GM12878 (cell line): ENCODE results near the gene NT5C3B. TPM values are rescaled to one million over a fixed set of nuclear protein-coding genes. Genes with fewer than 3 reads are reported as not detected.

Experiments used
- CHD4 ChIP-seq: fragments of 200-600 bp; sonication (generic); IDR thresholded peaks from 2 replicates; pipeline ENCODE4 v1.6.1; 2016; ENCODE audit warnings: mild to moderate bottlenecking
- EZH2 ChIP-seq: IDR thresholded peaks from 2 replicates; pipeline ENCODE4 v1.6.1; 2012; ENCODE audit warnings: low read depth, mild to moderate bottlenecking, control low read depth, inconsistent platforms, low read length, borderline replicate concordance; ENCODE audit not compliant: control insufficient read depth
- FOXK2 ChIP-seq: fragments of 450-650 bp; IDR thresholded peaks from 2 replicates; pipeline ENCODE4 v1.6.1; 2017; ENCODE audit warnings: mild to moderate bottlenecking, moderate library complexity
- GABPA ChIP-seq: IDR thresholded peaks from 2 replicates; pipeline ENCODE4 v1.6.1; 2014; ENCODE audit warnings: antibody characterized with exemption, low read depth, mild to moderate bottlenecking, inconsistent platforms
- PAX5 ChIP-seq: IDR thresholded peaks from 2 replicates; pipeline ENCODE4 v1.6.1; 2011; ENCODE audit warnings: low read depth, low read length, borderline replicate concordance
- SMARCA5 ChIP-seq: fragments of 450-650 bp; IDR thresholded peaks from 2 replicates; pipeline ENCODE4 v1.6.1; 2017; ENCODE audit warnings: mild to moderate bottlenecking
- ZNF207 ChIP-seq: fragments of 450-650 bp; IDR thresholded peaks from 2 replicates; pipeline ENCODE4 v1.6.1; 2014; ENCODE audit warnings: antibody characterized with exemption, mild to moderate bottlenecking, borderline replicate concordance
- polyA plus RNA-seq, 11 experiments: library from polyadenylated mRNA; depleted of rRNA in 4 of 11; unstranded in 6 of 11; stranded (reverse) in 5 of 11; fragments of >200 nt; fragmentation: Nextera tagmentation in 4 of 11; fragmentation: Illumina TruSeq in 1 of 11; extraction: Ambion mirVana in 4 of 11; extraction: Trizol in 1 of 11; gene quantifications; 1 replicate in 1 of 11; 2 replicates in 10 of 11; pipeline versions ENCODE4 v1.2.1 to v1.2.3, GENCODE V29; 2011 to 2016; ENCODE audit warnings: inconsistent platforms in 2 of 11, missing spikeins in 2 of 11, low read depth in 1 of 11
- total RNA-seq, 4 experiments: library from RNA; depleted of rRNA in 3 of 4; stranded (reverse); fragments of >200 nt in 3 of 4; fragmentation: Illumina TruSeq in 1 of 4; extraction: Trizol in 1 of 4; gene quantifications; 2 replicates each; pipeline versions ENCODE4 v1.2.1 to v1.2.3, GENCODE V29; 2013 to 2021
- TF ChIP-seq, protein P1 (sequence below): IDR thresholded peaks from 2 replicates; pipeline ENCODE4 v1.6.1; 2012; ENCODE audit warnings: low read depth, low read length, improper control_type of control experiment
- TF ChIP-seq, protein P2 (sequence below): IDR thresholded peaks from 2 replicates; pipeline ENCODE4 v1.6.1; 2012; ENCODE audit warnings: improper control_type of control experiment, low read depth, low read length; ENCODE audit not compliant: insufficient replicate concordance

NT5C3B gene
- total and polyA plus RNA-seq, 10 of the 15 experiments (the other 5 are each of a cell fraction or from before 2014, with no cell fraction given) = 0.52 to 64.6 (median 41.0) TPM

DNA sequence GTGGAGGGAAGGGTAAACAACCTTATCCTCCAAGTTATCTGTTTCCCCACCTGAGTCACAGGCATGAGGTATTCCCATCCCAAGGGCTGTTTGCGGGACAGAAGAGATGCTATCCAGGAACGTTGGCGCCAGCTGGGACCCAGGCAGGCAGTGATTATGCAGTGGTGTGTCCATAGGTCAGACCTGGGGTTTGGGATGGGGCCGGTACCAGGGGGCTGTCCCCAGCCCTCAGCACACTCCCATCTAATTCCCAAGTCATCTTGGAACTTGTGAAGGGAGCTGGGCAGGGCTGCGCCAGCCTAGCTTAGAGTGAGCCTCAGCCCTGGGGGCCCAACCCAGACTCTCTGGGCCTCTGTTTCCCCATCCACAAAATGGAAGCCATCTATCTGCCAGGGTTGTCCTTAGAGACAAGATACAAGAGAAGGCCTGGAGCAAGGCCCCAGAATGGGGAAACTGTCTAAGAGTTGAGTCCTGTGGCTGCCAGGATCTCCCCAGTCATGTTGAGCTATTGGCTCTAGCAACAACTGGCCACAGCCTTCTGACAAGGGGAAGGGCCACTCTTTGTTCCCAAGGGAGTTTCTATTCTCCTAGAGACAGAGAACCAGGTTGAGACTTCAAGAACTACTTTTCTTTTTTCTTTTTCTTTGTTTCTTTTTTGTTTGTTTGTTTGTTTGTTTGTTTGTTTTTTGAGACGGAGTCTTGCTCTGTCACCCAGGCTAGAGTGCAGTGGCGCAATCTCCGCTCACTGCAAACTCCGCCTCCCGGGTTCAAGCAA, 39.7 kb downstream of the NT5C3B start (continued):
- TF ChIP-seq ZNF207 = no peak
- no peak for TF ChIP-seq EZH2
- TF ChIP-seq, protein P1, sequence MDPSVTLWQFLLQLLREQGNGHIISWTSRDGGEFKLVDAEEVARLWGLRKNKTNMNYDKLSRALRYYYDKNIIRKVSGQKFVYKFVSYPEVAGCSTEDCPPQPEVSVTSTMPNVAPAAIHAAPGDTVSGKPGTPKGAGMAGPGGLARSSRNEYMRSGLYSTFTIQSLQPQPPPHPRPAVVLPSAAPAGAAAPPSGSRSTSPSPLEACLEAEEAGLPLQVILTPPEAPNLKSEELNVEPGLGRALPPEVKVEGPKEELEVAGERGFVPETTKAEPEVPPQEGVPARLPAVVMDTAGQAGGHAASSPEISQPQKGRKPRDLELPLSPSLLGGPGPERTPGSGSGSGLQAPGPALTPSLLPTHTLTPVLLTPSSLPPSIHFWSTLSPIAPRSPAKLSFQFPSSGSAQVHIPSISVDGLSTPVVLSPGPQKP = no peak
- no peak for TF ChIP-seq FOXK2
- no peak for TF ChIP-seq CHD4
- TF ChIP-seq GABPA = no peak
- TF ChIP-seq PAX5 = no peak
- TF ChIP-seq, protein P2, sequence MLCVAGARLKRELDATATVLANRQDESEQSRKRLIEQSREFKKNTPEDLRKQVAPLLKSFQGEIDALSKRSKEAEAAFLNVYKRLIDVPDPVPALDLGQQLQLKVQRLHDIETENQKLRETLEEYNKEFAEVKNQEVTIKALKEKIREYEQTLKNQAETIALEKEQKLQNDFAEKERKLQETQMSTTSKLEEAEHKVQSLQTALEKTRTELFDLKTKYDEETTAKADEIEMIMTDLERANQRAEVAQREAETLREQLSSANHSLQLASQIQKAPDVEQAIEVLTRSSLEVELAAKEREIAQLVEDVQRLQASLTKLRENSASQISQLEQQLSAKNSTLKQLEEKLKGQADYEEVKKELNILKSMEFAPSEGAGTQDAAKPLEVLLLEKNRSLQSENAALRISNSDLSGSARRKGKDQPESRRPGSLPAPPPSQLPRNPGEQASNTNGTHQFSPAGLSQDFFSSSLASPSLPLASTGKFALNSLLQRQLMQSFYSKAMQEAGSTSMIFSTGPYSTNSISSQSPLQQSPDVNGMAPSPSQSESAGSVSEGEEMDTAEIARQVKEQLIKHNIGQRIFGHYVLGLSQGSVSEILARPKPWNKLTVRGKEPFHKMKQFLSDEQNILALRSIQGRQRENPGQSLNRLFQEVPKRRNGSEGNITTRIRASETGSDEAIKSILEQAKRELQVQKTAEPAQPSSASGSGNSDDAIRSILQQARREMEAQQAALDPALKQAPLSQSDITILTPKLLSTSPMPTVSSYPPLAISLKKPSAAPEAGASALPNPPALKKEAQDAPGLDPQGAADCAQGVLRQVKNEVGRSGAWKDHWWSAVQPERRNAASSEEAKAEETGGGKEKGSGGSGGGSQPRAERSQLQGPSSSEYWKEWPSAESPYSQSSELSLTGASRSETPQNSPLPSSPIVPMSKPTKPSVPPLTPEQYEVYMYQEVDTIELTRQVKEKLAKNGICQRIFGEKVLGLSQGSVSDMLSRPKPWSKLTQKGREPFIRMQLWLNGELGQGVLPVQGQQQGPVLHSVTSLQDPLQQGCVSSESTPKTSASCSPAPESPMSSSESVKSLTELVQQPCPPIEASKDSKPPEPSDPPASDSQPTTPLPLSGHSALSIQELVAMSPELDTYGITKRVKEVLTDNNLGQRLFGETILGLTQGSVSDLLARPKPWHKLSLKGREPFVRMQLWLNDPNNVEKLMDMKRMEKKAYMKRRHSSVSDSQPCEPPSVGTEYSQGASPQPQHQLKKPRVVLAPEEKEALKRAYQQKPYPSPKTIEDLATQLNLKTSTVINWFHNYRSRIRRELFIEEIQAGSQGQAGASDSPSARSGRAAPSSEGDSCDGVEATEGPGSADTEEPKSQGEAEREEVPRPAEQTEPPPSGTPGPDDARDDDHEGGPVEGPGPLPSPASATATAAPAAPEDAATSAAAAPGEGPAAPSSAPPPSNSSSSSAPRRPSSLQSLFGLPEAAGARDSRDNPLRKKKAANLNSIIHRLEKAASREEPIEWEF = no peak
- no peak for TF ChIP-seq SMARCA5
